HG03095 (cell line): ENCODE measurements around the gene CSH2.
"Not testable (repeated sequence)": the region's sequence is repeated elsewhere in the genome, so short reads cannot be mapped to it uniquely, and the experiment has no call there.

Experiments
- ATAC-seq: cut with Tn5 transposase; IDR thresholded peaks from one replicate; pipeline ENCODE4 v1.9.1; 2021; ENCODE audit warnings: moderate library complexity; ENCODE audit not compliant: unreplicated experiment

The CSH2 gene

DNA sequence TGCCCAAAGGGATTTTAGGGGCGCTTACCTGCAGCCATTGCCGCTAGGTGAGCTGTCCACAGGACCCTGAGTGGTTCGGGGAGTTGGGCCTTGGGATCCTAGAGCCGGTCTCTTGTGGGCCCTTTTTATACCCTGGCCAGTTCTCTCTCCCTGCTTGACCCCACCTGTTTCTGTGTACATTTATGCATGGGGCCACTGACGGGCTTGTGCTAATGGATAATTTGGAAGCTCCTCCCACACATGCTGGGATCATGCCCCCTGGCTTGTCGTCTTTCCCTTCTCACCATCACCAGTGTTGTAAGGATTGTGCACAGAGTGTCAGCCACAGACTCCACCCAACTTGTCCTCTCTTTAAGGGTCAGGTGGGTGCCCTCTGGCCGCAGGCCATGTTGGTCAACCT is at the start of gene CSH2:
Gene CSH2, minus strand, starts transcription at position 101 of the 400 bp plus-strand sequence. Its CDS starts 63 bp downstream, at position 38.
- ATAC-seq, result not testable (repeated sequence)

DNA sequence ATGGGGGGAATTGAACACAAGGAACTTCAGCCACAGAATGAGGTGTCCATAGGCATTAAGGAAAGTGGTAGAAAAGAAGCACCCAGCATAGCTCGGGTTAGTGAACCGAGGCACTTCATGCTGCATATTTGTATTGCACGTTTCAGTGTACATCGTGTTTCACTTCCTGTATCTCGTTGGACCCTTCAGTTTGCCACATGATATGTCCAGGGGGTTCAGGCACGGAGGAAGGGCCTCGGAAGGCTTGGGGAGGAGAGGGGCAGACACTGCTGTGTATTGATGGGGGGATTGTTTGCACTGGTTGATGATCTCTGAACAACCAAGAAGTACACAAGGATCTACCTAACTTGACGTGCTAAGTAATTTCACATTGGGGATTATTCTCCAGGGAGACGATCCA is 48.9 kb upstream of the CSH2 start:
- not testable (repeated sequence) for ATAC-seq

- ATAC-seq, result not testable (repeated sequence)
These were observed 47.3 kb upstream of the CSH2 start for GRCh38 chr17:63920779-63921178.

DNA sequence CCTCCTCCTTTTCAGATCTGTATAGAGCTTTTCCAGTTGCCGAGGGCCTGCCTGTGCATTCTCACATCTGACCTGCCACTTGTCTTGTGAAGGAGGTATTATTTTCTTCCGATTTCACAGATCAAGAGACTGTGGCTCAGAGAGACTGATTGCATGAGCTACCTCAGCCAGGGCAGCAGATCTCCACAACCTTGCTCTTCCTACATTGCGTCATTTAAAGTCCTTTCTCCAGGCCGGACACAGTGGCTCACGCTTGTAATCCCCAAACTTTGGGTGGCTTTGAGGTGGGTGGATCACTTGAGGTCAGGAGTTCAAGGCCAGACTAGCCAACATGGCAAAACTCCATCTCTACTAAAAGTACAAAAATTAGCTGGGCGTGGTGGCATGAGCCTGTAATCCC is 46.6 kb upstream of the CSH2 start:
- not testable (repeated sequence) for ATAC-seq

DNA sequence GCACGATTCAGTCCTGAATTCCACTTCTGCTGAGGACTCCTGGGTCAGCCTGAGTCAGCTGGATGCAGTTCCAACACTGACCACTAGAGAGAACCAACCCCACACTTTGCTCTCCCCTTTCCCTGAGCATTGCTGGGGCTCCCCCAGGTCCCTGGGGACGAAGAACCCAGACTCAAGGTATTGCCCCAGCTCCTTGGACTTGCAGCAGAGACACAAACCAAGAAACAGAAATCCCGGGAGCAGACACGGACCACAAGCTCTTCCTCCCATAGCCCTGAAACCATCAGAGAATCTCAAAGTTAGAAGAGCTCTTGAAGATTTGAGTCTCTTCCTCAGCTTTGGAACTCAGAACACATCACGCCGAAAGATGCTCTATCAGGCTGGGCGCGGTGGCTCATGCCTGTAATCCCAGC is 45.8 kb upstream of the CSH2 start:
- no peak for ATAC-seq

DNA sequence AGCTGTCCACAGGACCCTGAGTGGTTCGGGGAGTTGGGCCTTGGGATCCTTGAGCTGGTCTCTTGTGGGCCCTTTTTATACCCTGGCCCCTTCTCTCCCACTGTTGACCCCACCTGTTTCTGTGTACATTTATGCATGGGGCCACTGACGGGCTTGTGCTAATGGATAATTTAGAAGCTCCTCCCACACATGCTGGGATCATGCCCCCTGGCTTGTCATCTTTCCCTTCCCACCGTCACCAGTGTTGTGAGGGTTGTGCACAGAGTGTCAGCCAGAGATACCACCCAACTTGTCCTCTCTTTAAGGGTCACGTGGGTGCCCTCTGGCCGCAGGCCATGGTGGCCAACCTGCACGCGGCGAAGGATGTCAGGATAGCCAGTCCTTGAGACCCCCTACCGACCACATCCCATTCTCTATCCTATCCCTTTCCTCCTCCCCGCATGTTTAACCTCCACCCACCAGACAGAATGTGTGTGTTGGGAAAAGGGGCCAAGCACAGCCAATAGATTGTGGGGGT is 45.4 kb upstream of the CSH2 start, which contains the start of gene GH1:
Gene GH1, minus strand, starts transcription at position 51 of the 517 bp plus-strand sequence. CDS start 63 bp downstream, outside the sequence.
- ATAC-seq, result not testable (repeated sequence)

DNA sequence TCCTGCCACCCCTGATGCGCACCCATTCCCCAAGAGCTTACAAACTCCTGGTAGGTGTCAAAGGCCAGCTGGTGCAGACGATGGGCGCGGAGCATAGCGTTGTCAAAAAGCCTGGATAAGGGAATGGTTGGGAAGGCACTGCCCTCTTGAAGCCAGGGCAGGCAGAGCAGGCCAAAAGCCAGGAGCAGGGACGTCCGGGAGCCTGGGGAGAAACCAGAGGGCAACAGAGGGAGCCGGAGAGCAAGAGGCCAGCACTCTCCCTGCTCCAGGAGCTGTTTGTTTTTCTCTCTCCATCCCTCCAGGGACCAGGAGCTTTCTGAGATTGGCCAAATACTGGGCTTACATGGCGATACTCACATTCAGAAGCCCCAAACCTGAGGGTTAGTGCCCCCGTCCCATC is 44.8 kb upstream of the CSH2 start:
- ATAC-seq, result no peak

- ATAC-seq, result no peak
These were observed 44.2 kb upstream of the CSH2 start for GRCh38 chr17:63917646-63918045.

DNA sequence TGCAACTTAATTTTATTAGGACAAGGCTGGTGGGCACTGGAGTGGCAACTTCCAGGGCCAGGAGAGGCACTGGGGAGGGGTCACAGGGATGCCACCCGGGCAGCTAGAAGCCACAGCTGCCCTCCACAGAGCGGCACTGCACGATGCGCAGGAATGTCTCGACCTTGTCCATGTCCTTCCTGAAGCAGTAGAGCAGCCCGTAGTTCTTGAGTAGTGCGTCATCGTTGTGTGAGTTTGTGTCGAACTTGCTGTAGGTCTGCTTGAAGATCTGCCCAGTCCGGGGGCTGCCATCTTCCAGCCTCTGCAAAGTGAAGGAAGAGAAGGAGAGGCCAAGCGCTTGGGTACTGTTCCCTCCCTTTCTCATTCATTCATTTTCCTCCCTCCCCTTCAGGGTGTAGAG is 43.7 kb upstream of the CSH2 start:
- not testable (repeated sequence) for ATAC-seq

DNA sequence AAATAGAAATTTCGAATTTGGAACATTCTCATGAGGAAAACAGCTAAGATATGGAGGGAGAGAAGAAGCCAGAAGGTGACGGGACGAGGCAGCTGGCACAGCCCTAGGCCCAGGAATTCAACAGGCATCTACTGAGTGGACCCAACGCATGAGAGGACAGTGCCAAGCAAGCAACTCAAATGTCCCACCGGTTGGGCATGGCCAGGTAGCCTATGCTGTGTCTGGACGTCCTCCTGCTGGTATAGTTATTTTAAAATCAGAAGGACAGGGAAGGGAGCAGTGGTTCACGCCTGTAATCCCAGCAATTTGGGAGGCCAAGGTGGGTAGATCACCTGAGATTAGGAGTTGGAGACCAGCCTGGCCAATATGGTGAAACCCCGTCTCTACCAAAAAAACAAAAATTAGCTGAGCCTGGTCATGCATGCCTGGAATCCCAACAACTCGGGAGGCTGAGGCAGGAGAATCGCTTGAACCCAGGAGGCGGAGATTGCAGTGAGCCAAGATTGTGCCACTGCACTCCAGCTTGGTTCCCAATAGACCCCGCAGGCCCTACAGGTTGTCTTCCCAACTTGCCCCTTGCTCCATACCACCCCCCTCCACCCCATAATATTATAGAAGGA is 43.2 kb upstream of the CSH2 start:
- no peak for ATAC-seq

DNA sequence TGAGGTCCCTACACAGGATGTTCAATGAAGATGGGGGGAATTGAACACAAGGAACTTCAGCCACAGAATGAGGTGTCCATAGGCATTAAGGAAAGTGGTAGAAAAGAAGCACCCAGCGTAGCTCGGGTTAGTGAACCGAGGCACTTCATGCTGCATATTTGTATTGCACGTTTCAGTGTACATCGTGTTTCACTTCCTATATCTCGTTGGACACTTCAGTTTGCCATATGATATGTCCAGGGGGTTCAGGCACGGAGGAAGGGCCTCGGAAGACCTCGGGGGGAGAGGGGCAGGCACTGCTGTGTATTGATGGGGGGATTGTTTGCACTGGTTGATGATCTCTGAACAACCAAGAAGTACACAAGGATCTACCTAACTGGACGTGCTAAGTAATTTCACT is 42.3 kb upstream of the CSH2 start:
- peak; percentile 53 for ATAC-seq

DNA sequence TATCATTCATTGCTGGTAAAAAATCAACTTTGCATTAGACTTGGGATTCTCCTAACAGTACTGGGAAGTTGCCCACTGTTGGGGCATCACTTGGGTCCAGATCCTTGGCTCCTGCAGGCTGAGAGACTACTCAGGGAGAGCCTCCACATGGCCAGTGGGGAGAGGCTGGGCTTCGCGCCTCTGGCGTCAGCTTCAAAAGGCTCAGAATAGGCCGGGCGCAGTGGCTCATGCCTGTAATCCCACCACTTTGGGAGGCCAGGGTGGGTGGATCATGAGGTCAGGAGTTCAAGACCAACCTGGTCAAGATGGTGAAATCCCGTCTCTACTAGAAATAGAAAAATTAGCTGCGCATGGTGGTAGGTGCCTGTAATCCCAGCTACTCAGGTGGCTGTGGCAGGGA is 41.0 kb upstream of the CSH2 start:
- ATAC-seq, result no peak

- ATAC-seq, result no peak
These were observed 38.2 kb upstream of the CSH2 start for GRCh38 chr17:63911657-63912100.

DNA sequence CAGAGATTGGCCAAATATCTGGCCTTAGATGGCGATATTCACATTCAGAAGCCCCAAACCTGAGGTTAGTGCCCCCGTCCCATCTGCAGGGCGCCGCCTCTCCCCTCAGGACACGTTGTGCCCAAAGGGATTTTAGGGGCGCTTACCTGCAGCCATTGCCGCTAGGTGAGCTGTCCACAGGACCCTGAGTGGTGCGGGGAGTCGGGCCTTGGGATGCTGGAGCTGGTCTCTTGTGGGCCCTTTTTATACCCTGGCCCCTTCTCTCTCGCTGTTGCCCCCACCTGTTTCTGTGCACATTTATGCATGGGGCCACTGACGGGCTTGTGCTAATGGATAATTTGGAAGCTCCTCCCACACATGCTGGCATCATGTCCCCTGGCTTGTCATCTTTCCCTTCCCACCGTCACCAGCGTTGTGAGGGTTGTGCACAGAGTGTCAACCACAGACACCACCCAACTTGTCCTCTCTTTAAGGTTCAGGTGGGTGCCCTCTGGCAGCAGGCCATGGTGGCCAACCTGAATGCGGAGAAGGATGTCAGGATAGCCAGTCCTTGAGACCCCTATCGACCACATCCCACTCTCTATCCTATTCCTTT is 37.7 kb upstream of the CSH2 start, which contains the start of gene CSHL1:
Gene CSHL1, minus strand, starts transcription at position 218 of the 595 bp plus-strand sequence. Its CDS starts 62 bp downstream, at position 156.
- no peak for ATAC-seq

DNA sequence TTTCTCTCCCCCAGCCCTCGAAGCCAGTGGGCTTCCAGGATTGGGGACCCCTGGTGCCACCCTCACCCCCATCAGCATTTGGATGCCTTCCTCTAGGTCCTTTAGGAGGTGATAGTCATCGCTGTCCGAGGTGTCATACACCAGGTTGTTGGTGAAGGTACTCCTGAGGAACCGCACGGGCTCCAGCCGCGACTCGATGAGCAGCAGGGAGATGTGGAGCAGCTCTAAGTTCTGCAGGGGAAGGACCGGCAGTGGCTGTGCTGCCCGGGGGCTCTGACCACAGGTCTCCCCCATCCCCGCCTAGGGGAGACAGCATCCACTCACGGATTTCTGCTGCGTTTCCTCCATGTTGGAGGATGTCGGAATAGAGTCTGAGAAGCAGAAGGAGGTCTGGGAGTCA is 36.6 kb upstream of the CSH2 start:
- no peak for ATAC-seq

DNA sequence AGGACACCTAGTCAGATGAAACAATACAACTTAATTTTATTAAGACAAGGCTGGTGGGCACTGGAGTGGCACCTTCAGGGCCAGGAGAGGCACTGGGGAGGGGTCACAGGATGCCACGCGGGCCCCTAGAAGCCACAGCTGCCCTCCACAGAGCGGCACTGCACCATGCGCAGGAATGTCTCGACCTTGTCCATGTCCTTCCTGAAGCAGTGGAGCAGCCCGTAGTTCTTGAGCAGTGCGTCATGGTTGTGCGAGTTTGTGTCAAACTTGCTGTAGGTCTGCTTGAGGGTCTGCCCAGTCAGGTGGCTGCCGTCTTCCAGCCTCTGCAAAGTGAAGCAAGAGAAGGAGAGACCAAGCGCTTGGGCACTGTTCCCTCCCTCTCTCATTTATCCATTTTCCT is 36.1 kb upstream of the CSH2 start:
- not testable (repeated sequence) for ATAC-seq

DNA sequence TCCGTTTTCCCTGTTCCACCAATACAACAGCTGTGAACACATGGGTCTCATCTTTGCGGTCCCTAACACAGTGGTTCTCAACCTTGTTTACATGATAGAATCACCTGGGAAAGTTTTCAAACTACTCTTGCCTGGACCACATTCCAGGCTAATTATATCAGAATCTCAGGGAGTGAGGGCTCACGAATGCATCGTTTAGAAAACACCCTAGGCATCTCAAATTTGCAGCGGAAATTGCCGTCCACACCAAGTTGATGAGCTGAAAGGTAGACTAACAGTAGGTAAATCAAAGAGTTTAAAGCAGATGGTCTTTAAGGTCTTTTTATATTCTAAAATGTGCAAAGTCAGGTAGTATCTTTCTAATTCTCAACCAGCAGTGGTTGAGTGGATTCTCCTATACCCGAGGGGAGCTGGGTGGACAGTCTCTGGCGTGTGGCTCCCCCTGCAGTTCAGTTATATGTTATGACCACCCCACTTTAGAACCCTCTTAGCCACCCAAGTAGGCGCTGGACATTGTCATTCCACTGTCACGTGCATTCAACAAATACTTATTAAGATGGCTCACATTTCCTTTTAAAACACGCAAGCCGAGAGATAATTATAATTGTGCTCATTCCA is 33.8 kb upstream of the CSH2 start:
- ATAC-seq, result not testable (repeated sequence)

DNA sequence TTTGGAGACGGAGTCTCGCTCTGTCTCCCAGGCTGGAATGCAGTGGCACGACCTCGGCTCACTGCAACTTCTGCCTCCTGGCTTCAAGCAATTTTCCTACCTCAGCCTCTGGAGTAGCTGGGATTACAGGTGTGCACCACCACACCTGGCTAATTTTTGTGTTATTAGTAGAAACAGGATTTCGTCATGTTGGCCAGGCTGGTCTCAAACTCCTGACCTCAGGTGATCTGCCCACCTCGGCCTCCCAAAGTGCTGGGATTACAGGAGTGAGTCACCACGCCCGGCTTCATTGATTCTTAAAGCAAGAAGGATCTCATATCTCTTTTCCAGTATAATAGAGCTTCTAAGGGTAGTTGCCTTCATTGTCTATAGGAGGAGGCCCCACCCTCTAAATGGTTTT is 31.3 kb upstream of the CSH2 start:
- not testable (repeated sequence) for ATAC-seq

- not testable (repeated sequence) for ATAC-seq
These were observed 30.3 kb upstream of the CSH2 start for GRCh38 chr17:63903787-63904201.

DNA sequence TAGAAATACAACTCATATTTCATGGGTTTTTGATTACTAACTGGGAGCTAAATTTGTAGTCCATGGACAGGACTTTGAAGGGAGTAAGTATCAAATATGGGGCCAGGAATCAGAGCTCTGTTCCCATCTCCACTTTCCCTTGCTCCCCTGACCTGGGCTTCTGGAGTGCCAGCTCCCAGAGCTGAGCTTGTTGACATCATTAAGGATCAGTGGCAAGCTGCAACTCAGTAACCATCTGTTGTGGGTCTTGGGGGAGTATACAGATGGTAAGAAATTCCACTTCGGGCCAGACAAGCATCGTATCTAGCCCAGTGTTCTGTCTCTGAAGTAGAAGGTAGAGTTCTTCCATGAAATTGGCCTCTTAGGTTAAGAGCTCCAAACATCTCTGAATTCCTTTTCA is 28.5 kb upstream of the CSH2 start:
- ATAC-seq, result not testable (repeated sequence)

DNA sequence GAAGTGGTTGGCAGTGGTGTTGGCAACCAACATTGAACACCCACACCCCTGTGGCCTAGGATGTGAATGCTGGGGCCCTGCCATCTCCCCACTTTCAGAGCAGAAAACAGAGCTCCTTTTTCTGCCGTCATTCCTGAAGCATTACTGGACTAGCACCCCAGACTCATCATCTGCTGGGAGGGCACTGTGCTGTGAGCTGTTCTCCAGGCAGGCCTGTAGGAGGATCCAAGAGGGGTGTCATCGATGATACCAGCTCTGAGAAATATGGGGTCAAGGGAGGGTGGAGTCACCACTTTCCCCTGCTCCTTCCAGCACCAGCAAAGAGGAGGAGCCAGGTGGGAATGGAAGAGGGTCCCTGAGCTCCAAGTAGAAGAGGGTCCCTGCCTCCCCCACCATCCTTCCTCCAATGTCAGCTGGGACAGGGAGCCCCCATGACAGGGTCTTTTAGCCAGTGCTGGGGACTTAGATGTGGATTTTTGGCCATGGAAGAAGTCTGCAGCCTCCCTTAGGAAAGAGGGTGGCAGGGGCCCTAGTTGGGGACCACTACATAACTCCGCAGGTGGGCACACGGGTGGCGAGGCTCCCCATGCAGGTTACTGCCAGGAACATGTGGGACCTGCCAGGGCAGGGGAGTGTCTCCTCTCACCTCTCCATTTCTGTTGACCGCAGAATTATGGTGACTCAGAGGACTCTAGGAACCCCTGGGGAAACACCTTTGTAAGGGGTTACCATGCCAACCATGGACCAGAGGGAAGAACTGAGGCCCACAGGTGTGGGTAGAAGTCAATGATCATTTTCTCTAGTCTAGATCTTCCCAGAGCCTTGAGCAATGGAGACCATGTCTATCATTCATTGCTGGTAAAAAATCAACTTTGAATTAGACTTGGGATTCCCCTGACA is 25.7 kb upstream of the CSH2 start:
- not testable (repeated sequence) for ATAC-seq
